NB4 (cell line): Measurements from ENCODE around the gene CALML6.

ENCODE experiments used
- MYC ChIP-seq: IDR thresholded peaks from 2 replicates; pipeline ENCODE4 v1.6.1; 2011; ENCODE audit warnings: low read depth, low read length
- TF ChIP-seq, protein P1 (sequence below): IDR thresholded peaks from one replicate; pipeline ENCODE4 v1.5.1; 2012; ENCODE audit warnings: low read depth, low read length

DNA sequence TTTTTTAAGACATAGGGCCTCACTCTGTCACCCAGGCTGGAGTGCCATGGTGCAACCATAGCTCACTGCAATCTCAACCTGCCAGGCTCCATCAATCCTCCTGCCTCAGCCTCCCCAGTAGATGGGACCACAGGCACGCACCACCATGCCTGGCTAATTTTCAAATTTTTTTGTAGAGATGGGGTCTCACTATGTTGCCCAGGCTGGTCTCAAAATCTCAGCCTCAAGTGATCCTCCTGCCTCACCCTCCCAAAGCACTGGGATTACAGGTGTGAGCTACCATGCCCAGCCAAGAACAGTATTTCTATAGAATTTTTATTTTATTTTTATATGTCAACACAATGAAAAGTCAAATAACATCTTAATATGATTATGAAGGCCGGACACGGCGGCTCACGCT, 35.1 kb upstream of the CALML6 start:
- TF ChIP-seq, protein P1, sequence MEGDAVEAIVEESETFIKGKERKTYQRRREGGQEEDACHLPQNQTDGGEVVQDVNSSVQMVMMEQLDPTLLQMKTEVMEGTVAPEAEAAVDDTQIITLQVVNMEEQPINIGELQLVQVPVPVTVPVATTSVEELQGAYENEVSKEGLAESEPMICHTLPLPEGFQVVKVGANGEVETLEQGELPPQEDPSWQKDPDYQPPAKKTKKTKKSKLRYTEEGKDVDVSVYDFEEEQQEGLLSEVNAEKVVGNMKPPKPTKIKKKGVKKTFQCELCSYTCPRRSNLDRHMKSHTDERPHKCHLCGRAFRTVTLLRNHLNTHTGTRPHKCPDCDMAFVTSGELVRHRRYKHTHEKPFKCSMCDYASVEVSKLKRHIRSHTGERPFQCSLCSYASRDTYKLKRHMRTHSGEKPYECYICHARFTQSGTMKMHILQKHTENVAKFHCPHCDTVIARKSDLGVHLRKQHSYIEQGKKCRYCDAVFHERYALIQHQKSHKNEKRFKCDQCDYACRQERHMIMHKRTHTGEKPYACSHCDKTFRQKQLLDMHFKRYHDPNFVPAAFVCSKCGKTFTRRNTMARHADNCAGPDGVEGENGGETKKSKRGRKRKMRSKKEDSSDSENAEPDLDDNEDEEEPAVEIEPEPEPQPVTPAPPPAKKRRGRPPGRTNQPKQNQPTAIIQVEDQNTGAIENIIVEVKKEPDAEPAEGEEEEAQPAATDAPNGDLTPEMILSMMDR = no peak
- TF ChIP-seq MYC = no peak
